Iris pigment epithelial cell (primary cell): ENCODE measurements around the gene NRP2.

Experiments
- DNase-seq: peaks from one replicate; pipeline ENCODE4 v3.0.0-alpha.2; 2011; ENCODE audit warnings: low read depth

Gene NRP2

GRCh38 chr2:205706769-205707381 lies 24.6 kb downstream of the NRP2 start:
- peak; percentile 98 for DNase-seq

GRCh38 chr2:205708231-205708631 lies 25.9 kb downstream of the NRP2 start:
- DNase-seq = peak; percentile 94

- DNase-seq = no peak
Observed at GRCh38 chr2:205709319-205709718, 27.0 kb downstream of the NRP2 start.

- peak; percentile 85 for DNase-seq
Observed at GRCh38 chr2:205712508-205712907, 30.2 kb downstream of the NRP2 start.

GRCh38 chr2:205713086-205713485 lies 30.8 kb downstream of the NRP2 start:
- DNase-seq = no peak

GRCh38 chr2:205714058-205714776 lies 31.9 kb downstream of the NRP2 start:
- peak; percentile 86 for DNase-seq

- peak; percentile 57 for DNase-seq
Observed at GRCh38 chr2:205714789-205715720, 32.8 kb downstream of the NRP2 start.

GRCh38 chr2:205715831-205716525 lies 33.7 kb downstream of the NRP2 start:
- DNase-seq = no peak

- no peak for DNase-seq
Observed at GRCh38 chr2:205717175-205717846, 35.0 kb downstream of the NRP2 start.

- DNase-seq = peak; percentile 66
Observed at GRCh38 chr2:205717999-205718398, 35.7 kb downstream of the NRP2 start.

- no peak for DNase-seq
Observed at GRCh38 chr2:205719847-205720246, 37.5 kb downstream of the NRP2 start.

- DNase-seq = no peak
Observed at GRCh38 chr2:205720451-205720902, 38.2 kb downstream of the NRP2 start.

GRCh38 chr2:205721057-205721449 lies 38.8 kb downstream of the NRP2 start:
- no peak for DNase-seq

GRCh38 chr2:205722283-205722918 lies 40.1 kb downstream of the NRP2 start:
- DNase-seq = no peak

GRCh38 chr2:205723179-205723578 lies 40.9 kb downstream of the NRP2 start:
- DNase-seq = peak; percentile 66

- DNase-seq = no peak
Observed at GRCh38 chr2:205725059-205725458, 42.8 kb downstream of the NRP2 start.

GRCh38 chr2:205726506-205726905 lies 44.2 kb downstream of the NRP2 start:
- no peak for DNase-seq

- no peak for DNase-seq
Observed at GRCh38 chr2:205727174-205727573, 44.9 kb downstream of the NRP2 start.

GRCh38 chr2:205728366-205728765 lies 46.1 kb downstream of the NRP2 start:
- no peak for DNase-seq

GRCh38 chr2:205730191-205730590 lies 47.9 kb downstream of the NRP2 start:
- no peak for DNase-seq
